ENCODE measurements around the gene HSD11B2.

- TF ChIP-seq CTCF (IDR thresholded peaks at IDR 0.05; ENCODE audit: borderline replicate concordance, extremely low read depth, low read length, poor library complexity, severe bottlenecking), result no peak
- no peak for TF ChIP-seq EZH2 (IDR thresholded peaks at IDR 0.05; ENCODE audit: borderline replicate concordance, low read depth, low read length, severe bottlenecking)
These were observed 4.9 kb upstream of the HSD11B2 start for GRCh38 chr16:67426022-67426421.

Data from DND-41 (cell line).